Uterus (tissue), 4 donors: ENCODE data around the gene CDH4. TPM values are rescaled to one million over a fixed set of nuclear protein-coding genes. Genes with fewer than 3 reads are reported as not detected.

Experiments
- DNase-seq, 2 donors: peaks; one replicate each; pipeline ENCODE4 v3.0.0-alpha.2; 2019 to 2020
- H3K27ac ChIP-seq, 2 donors: fragments of 200-600 bp; sonication (generic); 1 replicate in 1 of 2; 2 replicates in 1 of 2; pipeline ENCODE4 v1.5.1; 2016 to 2018
- H3K27me3 ChIP-seq, 2 donors: fragments of 200-600 bp; sonication (generic); one replicate each; pipeline ENCODE4 v1.5.1; 2018 to 2019; ENCODE audit warnings: control low read depth in 1 of 2
- H3K36me3 ChIP-seq, 2 donors: fragments of 200-600 bp; sonication (generic); one replicate each; pipeline ENCODE4 v1.5.1; 2019; ENCODE audit warnings: control low read depth in 1 of 2
- H3K4me1 ChIP-seq, 2 donors: fragments of 200-600 bp; sonication (generic); one replicate each; pipeline ENCODE4 v1.5.1; 2018 to 2019; ENCODE audit warnings: control low read depth in 1 of 2
- H3K4me3 ChIP-seq, 2 donors: fragments of 200-600 bp; sonication (generic); 1 replicate in 1 of 2; 2 replicates in 1 of 2; pipeline ENCODE4 v1.5.1; 2018 to 2019; ENCODE audit warnings: mild to moderate bottlenecking in 1 of 2
- H3K9me3 ChIP-seq, 2 donors: fragments of 200-600 bp; sonication (generic); one replicate each; pipeline ENCODE4 v1.5.1; 2019; ENCODE audit warnings: control low read depth in 1 of 2
- POLR2A ChIP-seq, 2 donors: fragments of 450-650 bp; IDR thresholded peaks; one replicate each; pipeline ENCODE4 v1.6.1; 2016; ENCODE audit warnings: antibody characterized with exemption in 2 of 2, mild to moderate bottlenecking in 1 of 2, moderate library complexity in 1 of 2
- intact Hi-C: fragments of 100-400 bp; cut with DNase I; formaldehyde crosslinking; loops from one replicate; pipeline ENCODE4 v1.15.1; 2023; ENCODE audit warnings: low total_unique reads
- total RNA-seq, 4 donors: library from RNA; depleted of rRNA in 3 of 4; stranded (reverse); fragments of >200 nt in 3 of 4; gene quantifications; one replicate each; pipeline versions ENCODE4 v1.1.0 to v1.2.4, GENCODE V29; 2014 to 2023
- TF ChIP-seq, protein P1 (sequence below), 4 experiments: fragments of 200-600 bp in 2 of 4; fragments of 450-650 bp in 2 of 4; sonication (generic) in 2 of 4; IDR thresholded peaks; one replicate each; pipeline ENCODE4 v1.5.1; 2016 to 2019; ENCODE audit warnings: antibody characterized with exemption in 4 of 4, mild to moderate bottlenecking in 2 of 4, moderate library complexity in 1 of 4
- donor health status: DM: yes; HTN: yes; CAD: no.

The CDH4 gene
- total RNA-seq, 4 donors from 2014 or later, result under 0.01 to 0.55 TPM; not detected in 2

DNA sequence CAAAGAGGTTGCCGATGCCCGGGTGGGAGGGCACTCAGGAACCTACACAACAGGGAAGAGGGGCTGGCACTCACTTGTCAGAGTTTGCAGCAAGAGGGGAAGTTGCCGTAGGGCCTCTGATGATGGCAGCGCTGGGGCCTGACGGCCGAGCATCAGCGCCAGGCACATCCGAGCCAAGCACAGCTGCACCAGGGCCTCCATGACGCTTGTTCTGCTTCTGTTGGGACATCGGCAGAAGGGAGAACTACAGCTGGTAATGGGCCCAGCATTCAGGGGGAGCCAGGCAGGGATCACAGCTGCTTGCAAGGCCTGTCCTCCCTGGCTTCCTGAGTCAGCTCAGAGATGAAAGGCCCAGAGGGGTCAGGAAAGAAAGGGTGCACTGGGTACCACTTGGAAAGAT lies 367.7 kb downstream of the CDH4 start:
- intact Hi-C loops, result no loop called here
- TF ChIP-seq, protein P1, sequence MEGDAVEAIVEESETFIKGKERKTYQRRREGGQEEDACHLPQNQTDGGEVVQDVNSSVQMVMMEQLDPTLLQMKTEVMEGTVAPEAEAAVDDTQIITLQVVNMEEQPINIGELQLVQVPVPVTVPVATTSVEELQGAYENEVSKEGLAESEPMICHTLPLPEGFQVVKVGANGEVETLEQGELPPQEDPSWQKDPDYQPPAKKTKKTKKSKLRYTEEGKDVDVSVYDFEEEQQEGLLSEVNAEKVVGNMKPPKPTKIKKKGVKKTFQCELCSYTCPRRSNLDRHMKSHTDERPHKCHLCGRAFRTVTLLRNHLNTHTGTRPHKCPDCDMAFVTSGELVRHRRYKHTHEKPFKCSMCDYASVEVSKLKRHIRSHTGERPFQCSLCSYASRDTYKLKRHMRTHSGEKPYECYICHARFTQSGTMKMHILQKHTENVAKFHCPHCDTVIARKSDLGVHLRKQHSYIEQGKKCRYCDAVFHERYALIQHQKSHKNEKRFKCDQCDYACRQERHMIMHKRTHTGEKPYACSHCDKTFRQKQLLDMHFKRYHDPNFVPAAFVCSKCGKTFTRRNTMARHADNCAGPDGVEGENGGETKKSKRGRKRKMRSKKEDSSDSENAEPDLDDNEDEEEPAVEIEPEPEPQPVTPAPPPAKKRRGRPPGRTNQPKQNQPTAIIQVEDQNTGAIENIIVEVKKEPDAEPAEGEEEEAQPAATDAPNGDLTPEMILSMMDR (IDR thresholded peaks at IDR 0.05), result no peak
- no peak for TF ChIP-seq POLR2A (IDR thresholded peaks at IDR 0.05)
- Histone ChIP-seq H3K27ac (no peak overlapping the region), H3K9me3 (no peaks in the 10 kb centered on the region), H3K4me1 (no peaks in the 10 kb centered on the region), H3K4me3 (no peak overlapping the region), H3K36me3 (no peaks in the 10 kb centered on the region), H3K27me3 (no peaks in the 10 kb centered on the region)
- no peak for DNase-seq

DNA sequence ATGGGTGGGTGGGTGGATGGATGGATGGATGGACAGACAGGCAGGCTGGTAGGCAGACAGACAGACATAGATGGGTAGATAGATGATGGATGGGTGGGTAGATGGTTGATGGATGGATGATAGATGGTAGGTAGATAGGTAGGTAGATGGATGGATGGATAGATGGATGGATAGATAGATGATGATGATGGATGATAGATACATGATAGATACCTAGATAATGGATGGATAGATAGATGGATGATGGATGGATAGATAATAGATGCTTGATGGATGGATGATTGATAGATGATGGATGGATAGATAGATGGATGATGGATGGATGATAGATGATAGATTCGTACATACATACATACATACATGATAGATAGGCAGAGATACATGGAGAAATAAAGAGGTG lies 368.1 kb downstream of the CDH4 start:
- intact Hi-C loops, result no loop called here
- Histone ChIP-seq H3K36me3 (no peaks in the 10 kb centered on the region), H3K27me3 (no peaks in the 10 kb centered on the region), H3K9me3 (no peaks in the 10 kb centered on the region), H3K4me3 (no peak overlapping the region), H3K27ac (no peak overlapping the region), H3K4me1 (no peaks in the 10 kb centered on the region)
- no peak for TF ChIP-seq POLR2A (IDR thresholded peaks at IDR 0.05)
- TF ChIP-seq, protein P1 (IDR thresholded peaks at IDR 0.05), result no peak
- no peak for DNase-seq

DNA sequence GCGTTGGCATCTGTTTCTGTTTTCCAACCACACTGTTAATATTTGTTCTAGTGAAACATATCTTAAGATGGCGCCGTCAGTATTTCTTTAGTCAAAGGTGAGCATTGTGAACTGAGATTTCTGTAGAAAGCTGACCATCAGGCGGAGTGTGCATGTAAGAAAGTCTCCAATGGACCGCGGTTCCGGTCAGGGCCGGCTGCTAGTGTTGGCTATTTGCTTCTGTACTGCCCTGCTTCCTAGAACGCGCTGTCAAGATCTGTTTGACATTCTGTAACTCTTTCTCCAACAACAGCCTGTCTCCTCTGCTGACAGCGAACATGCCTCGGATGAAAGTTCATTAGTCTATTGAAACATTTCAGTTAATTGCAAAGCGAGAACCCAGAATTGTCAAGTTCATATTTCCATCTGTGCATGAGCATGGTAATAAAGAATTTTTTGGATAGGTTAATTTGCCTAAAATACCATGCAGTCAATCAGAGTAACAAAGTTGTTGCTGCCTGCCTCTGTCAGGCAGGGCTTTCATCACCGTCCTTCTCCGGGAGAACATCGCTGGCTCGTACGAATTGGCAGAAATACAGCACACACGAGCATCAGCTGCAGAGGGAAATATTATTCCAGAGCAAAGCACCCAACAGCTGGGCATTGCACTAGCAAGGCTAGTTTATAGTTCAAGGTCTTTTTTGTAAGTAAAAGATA lies 369.1 kb downstream of the CDH4 start:
- H3K36me3 ChIP-seq, result no peaks in the 10 kb centered on the region
- H3K27me3 ChIP-seq, result no peaks in the 10 kb centered on the region
- no peak overlapping the region for H3K4me3 ChIP-seq
- no peaks in the 10 kb centered on the region for H3K9me3 ChIP-seq
- DNase-seq, result no peak
- no peaks in the 10 kb centered on the region for H3K4me1 ChIP-seq
- H3K27ac ChIP-seq, result no peak overlapping the region
- TF ChIP-seq POLR2A (IDR thresholded peaks at IDR 0.05), result no peak
- TF ChIP-seq, protein P1 (IDR thresholded peaks at IDR 0.05), result no peak
- intact Hi-C loops, result no loop called here

DNA sequence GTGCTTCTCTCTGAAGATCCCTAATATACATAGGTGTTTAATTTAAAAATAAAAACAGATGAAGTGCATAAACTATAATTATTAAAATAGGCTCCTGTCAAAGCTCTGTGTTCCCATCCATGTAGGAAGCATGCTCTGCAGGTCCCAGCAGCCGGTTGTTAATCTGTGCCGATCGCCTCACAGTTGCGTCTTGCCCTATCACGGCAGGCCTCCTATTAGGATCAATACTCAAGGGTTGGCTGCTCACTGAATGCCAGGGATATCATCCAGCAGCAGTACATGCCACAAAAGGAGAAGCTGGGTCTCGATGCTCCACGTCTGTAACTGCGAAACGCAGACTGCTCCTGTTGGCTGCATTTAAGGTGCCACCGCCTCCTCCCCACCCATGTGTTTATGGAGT lies 369.8 kb downstream of the CDH4 start:
- H3K4me1 ChIP-seq, result no peaks in the 10 kb centered on the region
- H3K36me3 ChIP-seq, result no peaks in the 10 kb centered on the region
- TF ChIP-seq POLR2A (IDR thresholded peaks at IDR 0.05), result no peak
- TF ChIP-seq, protein P1 (IDR thresholded peaks at IDR 0.05), result no peak
- H3K4me3 ChIP-seq, result no peak overlapping the region
- no peaks in the 10 kb centered on the region for H3K27me3 ChIP-seq
- no peak for DNase-seq
- H3K9me3 ChIP-seq, result no peaks in the 10 kb centered on the region
- H3K27ac ChIP-seq, result no peak overlapping the region
- intact Hi-C loops, result no loop called here

DNA sequence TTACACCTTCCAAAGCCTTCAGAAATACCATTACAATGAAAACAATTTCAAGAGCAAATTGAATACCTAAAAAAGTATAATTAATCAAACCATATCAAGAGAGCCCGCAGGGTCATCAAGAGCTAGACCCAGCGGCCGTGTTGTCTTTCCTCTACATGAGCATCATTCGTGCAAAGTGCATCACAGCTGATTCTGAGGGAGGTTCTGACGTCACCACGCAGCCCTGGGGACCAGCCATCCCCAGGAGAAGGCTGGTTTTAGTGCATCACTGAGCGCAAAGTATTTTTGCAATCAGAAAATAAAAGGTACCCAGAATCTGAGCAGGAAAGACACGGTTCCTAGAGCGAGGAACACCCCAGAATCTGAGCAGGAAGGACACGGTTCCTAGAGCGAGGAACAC lies 371.4 kb downstream of the CDH4 start:
- no peaks in the 10 kb centered on the region for H3K27me3 ChIP-seq

More for the DNA sequence above, 371.4 kb downstream of the CDH4 start:
- H3K4me3 ChIP-seq, result no peak overlapping the region
- no peak for DNase-seq
- H3K27ac ChIP-seq, result no peak overlapping the region
- no peak for TF ChIP-seq POLR2A (IDR thresholded peaks at IDR 0.05)
- TF ChIP-seq, protein P1 (IDR thresholded peaks at IDR 0.05), result no peak
- no peaks in the 10 kb centered on the region for H3K9me3 ChIP-seq
- H3K4me1 ChIP-seq, result no peaks in the 10 kb centered on the region
- intact Hi-C loops, result no loop called here
- H3K36me3 ChIP-seq, result no peaks in the 10 kb centered on the region
